HG03064 (cell line): ENCODE measurements around the gene KCMF1.

Source experiments
- ATAC-seq: cut with Tn5 transposase; IDR thresholded peaks from one replicate; pipeline ENCODE4 v1.9.1; 2021; ENCODE audit warnings: low read depth; ENCODE audit not compliant: unreplicated experiment

The KCMF1 gene

DNA sequence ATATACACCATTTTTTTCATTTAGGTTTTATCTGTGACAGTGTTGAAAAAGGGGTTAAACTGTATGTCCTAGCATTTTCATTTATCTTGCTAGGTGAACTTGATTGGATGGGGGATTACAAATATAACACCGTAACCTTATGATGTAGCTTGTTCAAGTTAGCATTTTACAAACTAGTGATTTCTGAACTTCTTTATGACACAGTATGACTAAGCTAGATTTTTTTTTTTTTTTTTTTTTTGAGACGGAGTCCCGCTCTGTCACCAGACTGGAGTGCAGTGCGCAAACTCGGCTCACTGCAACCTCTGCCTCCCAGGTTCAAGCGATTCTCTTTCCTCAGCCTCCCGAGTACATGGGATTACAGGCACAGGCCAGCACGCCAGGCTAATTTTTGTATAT lies 47.1 kb downstream of the KCMF1 start:
- no peak for ATAC-seq

- ATAC-seq: no peak
These were observed 48.2 kb downstream of the KCMF1 start for GRCh38 chr2:85019121-85019520.

- no peak for ATAC-seq
These were observed 51.3 kb downstream of the KCMF1 start for GRCh38 chr2:85022232-85022631.

- no peak for ATAC-seq
These were observed 53.5 kb downstream of the KCMF1 start for GRCh38 chr2:85024372-85025047.

DNA sequence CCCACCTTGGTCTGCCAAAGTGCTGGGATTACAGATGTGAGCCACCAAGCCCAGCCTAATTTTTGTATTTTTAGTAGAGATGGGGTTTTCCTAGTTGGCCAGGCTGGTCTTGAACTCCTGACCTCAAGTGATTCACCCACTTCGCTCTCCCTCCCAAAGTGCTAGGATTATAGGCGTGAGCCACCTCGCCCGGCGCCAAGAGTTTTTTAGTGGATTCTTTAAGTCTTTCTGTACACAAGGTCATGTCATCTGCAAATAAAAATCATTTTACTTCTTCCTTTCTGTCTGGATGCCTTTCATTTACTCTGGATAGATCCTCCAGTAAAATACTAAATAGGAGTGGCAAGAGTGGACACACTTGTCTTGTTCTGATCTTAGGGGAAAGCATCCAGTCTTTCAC lies 61.7 kb downstream of the KCMF1 start:
- ATAC-seq: no peak

- no peak for ATAC-seq
These were observed 62.4 kb downstream of the KCMF1 start for GRCh38 chr2:85033388-85033787.

GRCh38 chr2:85034158-85034557 lies 63.2 kb downstream of the KCMF1 start:
- ATAC-seq: no peak

DNA sequence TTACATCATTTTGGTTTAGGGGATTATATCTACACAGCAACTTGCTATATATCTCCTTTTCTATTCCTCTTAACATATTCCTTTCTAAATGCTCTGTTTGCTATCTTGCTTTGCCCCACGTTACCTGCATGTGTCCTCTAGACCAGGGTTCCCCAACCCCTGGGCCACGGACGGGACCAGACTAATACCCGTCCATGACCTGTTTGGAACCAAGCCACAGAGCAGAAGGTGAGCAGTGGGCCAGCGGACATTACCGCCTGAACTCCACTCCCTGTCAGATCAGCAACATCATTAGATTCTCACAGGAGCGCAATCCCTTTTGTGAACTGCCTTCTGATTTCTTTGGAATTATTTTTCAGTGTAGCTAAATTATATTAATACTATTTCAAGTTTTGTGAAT lies 66.7 kb downstream of the KCMF1 start:
- no peak for ATAC-seq

GRCh38 chr2:85042330-85042729 lies 71.4 kb downstream of the KCMF1 start:
- ATAC-seq: no peak

DNA sequence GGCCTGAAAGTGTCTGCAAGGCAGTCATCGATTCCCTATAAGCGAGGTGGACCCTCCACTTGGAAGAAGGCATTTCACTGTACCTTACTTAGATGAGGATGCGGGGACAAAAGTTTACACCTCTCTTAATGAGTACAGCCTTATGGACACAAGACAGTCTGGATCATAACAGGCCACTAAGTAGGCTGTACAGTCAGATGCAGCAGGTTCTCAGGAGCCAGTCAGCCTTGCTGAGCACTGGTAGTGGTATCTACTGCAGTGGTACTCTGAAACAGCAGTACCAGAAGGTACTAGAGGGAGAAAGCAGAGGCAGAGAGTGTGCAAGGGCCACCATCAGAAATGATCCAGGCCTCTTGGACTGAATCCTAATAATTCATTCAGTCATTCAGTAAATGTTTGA lies 77.6 kb downstream of the KCMF1 start:
- ATAC-seq: no peak

DNA sequence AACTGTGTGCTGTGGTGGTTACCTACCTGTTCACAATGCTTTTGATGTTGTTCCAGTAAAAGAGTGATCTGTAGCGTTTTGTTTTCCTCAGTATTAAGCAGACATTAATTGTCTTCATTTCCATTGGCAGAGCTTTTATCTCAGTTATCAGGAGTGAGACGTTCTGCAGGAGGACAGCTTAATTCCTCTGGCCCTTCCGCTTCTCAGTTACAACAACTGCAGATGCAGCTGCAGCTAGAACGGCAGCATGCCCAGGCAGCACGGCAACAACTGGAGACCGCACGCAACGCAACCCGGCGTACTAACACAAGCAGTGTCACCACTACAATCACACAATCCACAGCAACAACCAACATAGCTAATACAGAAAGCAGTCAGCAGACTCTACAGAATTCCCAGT lies 78.3 kb downstream of the KCMF1 start:
- no peak for ATAC-seq

GRCh38 chr2:85053802-85054201 lies 82.8 kb downstream of the KCMF1 start:
- ATAC-seq: no peak

DNA sequence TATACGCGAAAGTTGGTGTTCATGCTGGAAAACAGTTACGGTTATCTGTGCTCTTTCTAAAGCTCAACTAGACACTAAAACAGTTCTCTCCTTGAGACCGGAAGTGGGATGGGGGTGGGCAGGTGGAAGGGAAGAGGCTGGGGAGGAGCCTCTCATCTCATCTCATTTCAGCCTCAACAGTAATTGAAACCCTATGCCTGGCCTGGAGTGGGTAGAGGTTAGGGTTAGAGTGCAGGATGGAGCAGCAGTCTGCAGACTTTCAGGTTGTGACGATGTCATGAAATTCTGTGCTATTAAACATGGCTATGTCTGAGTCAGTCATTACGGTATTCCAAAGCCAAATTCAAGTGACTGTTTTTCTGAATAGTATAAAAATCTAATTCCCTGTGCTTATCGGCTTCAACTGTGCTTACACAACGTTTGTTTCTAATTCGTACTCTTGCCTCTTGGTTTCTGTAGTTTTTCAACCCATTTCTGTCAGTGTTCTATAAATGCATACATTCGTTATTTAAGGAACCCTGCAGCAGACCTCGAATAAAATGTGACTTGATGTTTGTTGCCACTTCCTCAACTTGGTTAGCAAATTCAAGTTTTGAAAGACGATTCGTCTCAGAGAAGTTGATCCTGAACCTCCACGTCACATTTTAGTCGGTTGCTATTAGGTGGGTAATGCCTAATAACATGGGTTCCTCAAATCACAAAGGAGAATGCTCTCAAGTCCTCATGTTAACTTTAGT lies 86.4 kb downstream of the KCMF1 start:
- no peak for ATAC-seq

GRCh38 chr2:85061896-85062295 lies 90.9 kb downstream of the KCMF1 start:
- ATAC-seq: no peak

DNA sequence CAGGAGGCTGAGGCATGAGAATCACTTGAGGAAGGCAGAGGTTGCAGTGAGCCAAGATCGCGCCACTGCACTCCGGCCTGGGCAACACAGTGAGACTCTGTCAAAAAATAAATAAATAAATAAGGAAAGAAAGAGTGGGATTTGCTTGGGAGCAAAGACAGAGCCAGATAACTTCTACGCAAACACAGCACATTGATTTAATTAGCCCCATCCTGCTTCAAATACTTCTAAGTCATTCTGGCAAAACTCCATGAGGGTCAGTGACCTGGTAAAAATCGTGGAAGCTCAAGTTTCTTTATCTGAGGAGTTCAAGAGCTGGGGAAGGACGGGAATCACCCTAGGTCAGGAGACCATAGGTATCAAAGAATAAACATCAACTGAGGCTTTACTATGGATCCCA lies 91.6 kb downstream of the KCMF1 start:
- no peak for ATAC-seq

DNA sequence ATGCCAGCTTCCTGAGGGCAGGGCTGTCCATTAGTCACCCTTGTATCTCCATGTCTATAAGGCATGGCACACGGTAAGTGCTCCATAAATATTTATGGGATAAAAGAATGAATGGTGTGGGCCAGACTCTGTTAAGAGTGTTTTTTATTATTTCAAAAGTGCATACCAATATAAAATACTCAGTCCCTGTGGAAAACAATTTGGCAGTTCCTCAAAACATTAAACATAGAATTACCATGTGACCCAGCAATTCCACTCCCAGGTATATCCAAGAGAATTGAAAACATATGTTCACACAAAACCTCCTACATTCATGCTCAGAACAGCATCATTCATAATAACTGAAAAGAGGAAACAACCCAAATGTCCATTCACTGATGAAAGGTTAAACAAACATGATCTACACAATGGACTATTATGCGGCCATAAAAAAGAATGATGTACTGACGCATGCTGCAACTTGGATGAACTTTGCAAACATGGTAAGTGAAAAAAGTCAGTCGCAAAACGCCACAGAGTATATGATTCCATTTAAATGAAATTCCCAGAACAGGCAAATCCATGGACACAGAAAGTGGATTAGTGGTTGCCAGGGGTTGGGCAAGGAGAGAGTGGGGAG lies 93.1 kb downstream of the KCMF1 start:
- no peak for ATAC-seq

DNA sequence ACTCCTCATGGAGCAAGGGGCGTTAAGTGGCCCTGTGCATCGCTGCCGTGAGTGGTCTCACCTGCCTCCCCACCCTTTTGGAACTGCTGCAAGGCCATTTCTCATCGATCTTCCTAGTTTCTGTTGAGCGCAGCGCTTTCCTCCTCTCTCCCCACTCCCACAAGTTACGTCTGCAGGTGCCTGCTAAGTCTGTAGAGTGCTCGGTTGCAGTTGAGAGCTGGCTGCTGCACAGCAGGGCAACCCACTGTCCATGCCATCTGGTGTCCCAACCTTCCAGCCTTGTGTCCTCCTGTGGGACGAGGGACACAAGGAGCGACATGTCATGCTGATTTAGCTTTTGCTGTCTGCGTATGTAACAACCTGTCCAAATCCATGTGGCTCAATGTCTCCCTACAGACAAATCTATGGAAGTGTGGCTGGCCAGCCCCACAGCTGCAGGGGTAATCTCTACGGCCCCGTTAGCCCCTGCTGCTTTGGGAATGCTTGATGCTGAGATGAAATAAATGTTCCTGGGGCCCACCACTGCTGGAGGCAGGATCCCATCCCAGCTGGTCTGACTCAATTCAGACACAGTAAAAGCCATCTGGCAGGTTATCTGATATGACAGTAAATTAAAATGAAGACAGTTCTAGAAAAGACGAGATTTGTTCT lies 94.1 kb downstream of the KCMF1 start:
- ATAC-seq: no peak

GRCh38 chr2:85066006-85066740 lies 95.2 kb downstream of the KCMF1 start:
- ATAC-seq: no peak

GRCh38 chr2:85066874-85067351 lies 96.0 kb downstream of the KCMF1 start:
- ATAC-seq: no peak

- no peak for ATAC-seq
These were observed 100.1 kb downstream of the KCMF1 start for GRCh38 chr2:85071096-85071495.

GRCh38 chr2:85073033-85073432 lies 102.1 kb downstream of the KCMF1 start:
- no peak for ATAC-seq
